CD4-positive, alpha-beta T cell treated with Interleukin-1 beta for 1 hour (primary cell): ENCODE results near the gene MIF.
"Not testable (repeated sequence)": the region's sequence is repeated elsewhere in the genome, so short reads cannot be mapped to it uniquely, and the experiment has no call there.

Source experiments
- DNase-seq, 2 donors: peaks; one replicate each; pipeline ENCODE4 v3.0.0-alpha.2; 2020 to 2022

Gene MIF

DNA sequence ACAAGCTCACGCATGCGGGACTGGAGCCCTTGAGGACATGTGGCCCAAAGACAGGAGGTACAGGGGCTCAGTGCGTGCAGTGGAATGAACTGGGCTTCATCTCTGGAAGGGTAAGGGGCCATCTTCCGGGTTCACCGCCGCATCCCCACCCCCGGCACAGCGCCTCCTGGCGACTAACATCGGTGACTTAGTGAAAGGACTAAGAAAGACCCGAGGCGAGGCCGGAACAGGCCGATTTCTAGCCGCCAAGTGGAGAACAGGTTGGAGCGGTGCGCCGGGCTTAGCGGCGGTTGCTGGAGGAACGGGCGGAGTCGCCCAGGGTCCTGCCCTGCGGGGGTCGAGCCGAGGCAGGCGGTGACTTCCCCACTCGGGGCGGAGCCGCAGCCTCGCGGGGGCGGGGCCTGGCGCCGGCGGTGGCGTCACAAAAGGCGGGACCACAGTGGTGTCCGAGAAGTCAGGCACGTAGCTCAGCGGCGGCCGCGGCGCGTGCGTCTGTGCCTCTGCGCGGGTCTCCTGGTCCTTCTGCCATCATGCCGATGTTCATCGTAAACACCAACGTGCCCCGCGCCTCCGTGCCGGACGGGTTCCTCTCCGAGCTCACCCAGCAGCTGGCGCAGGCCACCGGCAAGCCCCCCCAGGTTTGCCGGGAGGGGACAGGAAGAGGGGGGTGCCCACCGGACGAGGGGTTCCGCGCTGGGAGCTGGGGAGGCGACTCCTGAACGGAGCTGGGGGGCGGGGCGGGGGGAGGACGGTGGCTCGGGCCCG is at the start of gene MIF:
Gene MIF (plus strand): TSS at position 439 of the 765 bp plus-strand sequence. CDS start 92 bp downstream, at position 531.
- DNase-seq = peak; percentile 95 to 96

GRCh38 chr22:23844739-23845202 is 49.4 kb upstream of the MIF start:
- no peak for DNase-seq

GRCh38 chr22:23845265-23846080 is 48.7 kb upstream of the MIF start:
- DNase-seq = no peak

DNA sequence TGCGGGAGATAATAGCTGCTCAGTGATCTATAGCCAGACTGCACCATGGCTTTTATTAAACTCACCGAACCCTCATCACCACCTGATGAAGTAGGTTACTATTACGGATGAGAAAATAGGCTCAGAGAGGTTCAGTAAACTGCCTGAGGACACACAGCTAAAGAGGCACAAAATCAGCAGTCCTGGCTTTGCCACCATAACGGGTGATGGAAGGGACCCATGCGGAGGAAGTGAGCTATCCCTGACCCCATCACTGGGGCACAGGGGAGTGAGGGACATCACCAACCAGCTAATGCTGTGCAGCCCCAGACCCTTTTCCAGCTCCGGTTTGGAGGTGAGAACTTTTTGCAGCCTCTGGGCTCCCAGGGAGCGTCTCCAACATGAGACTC is 48.1 kb upstream of the MIF start:
- DNase-seq = no peak

GRCh38 chr22:23847310-23847920 is 46.8 kb upstream of the MIF start:
- no peak for DNase-seq

DNA sequence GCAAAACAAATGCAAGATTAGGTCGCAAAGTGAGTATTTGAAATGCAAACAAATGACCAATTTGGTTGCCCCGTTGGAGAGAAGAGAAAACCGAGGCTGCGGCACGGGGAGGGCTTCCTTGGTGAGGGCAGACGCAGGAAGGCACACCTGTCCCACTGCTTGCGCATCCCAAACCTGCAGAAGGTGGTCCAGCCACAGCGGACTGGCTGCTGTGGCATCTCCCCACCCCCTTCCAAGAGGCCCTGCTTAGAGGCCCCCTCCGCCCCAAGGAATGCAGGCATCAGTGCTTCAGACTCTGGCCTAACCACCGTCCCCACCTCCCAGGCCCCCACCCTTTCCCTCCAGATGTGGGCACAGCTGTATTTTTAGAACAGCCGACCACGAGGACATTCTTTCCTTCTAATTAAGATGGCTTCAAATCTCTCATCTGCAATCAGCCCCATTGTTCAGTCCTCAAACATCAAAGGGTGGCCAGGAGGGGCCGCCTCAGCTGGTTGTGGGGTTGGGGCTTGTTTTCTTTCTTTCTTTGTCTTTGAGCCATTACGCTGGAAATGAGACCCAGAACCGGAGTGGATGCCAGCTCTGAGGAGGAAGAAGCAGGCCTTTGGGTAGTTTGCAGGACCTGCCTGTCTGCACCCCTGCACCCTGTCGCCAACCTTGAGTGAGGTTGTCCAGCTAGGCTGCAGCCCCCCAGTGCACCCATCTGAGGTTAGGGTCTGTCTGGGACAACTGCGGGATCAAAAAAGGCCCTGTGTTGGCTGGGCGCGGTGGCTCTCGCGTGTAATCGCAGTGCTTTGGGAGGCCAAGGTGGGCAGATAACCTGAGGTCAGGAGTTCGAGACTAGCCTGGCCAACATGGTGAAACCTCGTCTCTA is 46.0 kb upstream of the MIF start:
- no peak for DNase-seq

DNA sequence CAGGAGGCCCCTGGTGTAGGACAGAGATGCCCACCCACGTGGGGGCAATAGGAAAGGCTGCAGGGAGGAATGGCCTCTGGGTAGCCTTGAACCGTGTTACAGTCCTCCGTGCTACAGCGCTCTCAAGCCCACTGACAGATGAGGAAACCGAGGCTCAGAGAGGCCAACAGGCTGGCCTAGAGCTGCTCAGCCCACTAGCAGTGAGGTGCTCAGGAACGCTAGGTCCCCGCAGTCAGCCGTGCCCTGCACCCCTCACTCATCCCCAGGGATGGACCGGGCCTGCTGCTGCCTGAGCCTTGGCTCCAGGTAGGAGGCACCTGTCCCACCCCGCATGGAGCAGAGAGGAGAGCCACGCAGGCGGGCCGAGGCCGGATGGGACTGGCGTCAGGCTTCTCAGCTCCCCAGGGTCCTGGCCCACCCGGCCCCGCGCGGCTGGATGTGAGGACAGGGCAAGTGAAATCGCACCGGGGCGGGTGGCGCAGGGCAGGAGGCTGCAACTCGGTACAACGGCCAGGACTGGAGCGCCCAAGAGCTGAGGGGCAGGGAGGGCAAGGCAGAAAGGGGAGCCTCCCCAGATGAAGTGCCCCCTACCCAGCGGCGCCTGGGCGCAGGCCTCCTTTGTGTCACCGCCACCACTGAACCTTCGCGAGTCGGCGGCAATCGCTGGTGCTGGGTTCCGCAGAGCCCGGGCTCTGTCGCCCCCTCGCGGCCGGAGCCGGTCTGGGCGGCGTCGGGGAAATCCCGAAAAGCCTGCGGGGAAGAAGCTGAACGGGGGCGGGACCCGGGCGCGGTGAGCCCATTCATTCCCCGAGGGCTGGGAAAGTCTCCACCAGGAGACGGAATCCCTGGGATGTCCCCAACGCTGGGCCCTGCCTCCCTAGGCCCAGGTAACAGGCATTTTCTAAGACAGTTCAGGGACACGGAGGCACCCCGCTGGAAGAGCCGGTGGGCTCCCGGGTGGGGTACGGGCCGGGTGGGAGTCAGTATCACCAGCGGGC is 44.9 kb upstream of the MIF start:
- DNase-seq = peak; percentile 84 to 86

DNA sequence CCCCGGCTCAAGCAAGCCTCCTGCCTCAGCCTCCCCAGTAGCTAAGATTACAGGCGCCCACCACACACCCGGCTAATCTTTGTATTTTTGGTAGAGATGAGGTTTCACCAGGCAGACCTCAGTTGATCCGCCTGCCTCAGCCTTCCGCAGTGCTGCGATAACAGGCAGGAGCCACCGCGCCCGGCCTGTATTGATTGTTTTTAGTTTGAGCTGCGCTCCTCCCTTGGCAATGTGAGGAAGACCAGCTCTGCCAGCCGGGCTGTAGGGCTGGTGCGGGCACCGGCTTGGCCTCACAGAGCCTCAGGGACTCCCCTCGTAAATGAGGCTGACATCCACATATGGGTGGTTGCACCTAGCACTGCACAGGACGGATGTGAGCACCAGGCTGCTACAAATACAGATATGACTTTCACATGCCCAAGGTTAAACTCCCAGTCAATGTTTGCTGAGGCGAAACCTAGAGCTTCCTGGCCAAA is 44.0 kb upstream of the MIF start:
- DNase-seq = no peak

DNA sequence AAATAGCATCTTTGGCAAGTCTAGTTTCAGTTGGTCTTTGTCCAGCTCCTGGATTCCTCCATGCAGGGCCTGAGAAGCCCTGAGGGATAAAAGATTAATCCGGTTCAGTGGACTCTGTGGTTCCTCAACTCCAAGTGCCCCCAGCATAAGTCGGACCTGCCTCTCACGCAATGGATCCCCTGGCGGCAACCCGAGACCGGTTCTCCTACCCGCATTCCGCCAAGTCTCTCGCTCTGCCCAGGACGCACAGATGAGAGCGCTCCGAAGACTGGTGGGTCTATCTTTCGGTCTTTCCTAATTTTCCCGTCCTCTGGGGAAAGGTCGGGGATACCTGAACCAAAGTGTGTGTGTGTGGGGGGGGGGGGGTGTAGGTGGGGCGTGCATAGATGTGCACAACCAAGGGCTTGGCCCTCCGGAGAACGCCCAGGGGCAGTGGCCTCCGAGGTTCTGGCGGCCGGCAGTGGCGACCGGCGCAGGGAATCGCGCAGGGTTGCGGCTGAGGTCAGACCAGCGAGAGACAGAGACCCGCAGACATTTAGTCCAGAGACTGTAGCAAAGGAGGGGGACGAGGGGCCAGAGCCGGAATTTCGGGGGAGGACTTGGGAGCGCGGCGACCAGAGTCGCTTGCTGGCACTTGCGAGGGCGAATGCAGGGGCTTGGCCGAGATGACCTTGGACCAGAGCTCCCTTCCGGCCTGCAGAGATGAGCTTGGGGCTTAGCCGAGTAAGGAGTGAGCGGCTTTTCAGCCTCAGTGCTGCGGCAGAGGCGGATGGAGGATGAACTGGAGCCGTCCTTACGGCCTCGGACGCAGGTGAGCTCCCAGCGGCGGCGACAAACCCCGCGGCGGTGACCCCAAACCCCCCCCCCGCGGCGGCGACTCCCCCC is 37.2 kb upstream of the MIF start:
- peak; percentile 13 to 27 for DNase-seq

- peak; percentile 95 to 98 for DNase-seq
These were observed 36.3 kb upstream of the MIF start, which contains the start of gene SLC2A11 for GRCh38 chr22:23857606-23858483. Gene SLC2A11 (plus strand): TSS chr22:23857875. CDS start chr22:23858000, 125 bp downstream.

DNA sequence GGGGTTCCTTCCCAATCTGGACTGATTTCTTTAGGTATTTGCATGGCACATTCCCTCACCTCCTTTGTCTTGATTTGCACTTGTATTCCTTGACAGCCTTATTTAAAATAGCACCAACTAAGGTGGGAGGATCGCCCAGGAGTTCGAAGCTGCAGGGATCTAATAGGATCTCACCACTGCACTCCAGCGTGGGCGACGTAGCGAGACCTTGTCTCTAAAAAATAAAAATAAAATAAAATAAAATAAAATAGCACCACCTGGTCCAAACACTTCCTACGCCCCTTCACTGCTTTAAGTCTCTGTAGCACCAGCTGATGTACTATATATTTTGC is 35.7 kb upstream of the MIF start:
- DNase-seq = no peak

GRCh38 chr22:23859201-23859600 is 35.0 kb upstream of the MIF start:
- DNase-seq = no peak

DNA sequence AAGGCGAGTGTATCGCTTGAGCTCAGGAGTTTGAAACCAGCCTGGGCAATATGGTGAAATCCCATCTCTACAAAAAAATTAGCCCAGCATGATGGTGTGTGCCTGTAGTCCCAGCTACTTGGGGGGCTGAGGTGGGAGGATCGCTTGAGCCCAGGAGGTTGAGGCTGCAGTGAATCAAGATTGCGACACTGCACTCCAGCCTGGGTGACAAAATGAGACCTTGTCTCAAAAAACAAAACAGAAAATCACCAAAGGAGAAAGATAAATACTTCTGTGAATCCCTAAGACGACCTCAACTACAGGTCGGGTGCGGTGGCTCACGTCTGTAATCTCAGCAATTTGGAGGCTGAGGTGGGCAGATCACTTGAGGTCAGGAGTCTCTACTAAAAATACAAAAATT is 34.0 kb upstream of the MIF start:
- not testable (repeated sequence) for DNase-seq

- DNase-seq = peak; percentile 31 to 42
These were observed 32.1 kb upstream of the MIF start for GRCh38 chr22:23862103-23862502.

GRCh38 chr22:23864499-23865154 is 29.6 kb upstream of the MIF start:
- not testable (repeated sequence) for DNase-seq

DNA sequence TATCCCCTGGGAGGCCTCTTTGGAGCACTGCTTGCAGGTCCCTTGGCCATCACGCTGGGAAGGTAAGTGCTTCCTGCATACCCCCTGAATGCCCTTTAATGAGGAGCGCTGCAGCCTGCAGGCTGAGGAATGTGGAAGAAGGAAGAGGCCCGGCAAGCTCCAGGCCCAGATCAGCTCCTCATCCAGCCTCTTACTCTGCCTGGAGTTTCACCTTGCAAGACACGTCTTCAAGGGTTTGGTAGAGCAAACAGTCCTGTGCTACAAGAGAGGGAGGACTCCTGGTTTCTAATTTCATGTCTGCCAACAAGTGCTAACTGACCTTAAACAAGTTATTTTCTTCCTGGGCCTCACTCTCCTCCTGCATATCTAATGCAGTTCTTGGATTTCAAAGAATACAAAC is 25.6 kb upstream of the MIF start:
- no peak for DNase-seq

DNA sequence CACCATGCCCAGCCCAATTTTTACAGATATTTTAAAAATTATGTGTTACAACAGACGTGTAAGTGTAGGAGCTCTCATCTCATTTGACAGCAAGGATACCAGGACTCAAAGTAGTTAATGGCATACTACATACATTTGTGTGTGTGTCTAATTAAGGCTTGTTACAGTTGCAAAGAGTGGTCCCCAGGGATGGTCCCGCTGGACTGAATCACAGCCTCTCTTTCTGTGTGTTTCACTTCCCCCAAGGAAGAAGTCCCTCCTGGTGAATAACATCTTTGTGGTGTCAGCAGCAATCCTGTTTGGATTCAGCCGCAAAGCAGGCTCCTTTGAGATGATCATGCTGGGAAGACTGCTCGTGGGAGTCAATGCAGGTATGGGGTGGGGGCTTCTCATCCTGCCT is 19.3 kb upstream of the MIF start:
- DNase-seq = no peak

GRCh38 chr22:23875801-23876200 is 18.4 kb upstream of the MIF start:
- no peak for DNase-seq
